CD1c-positive myeloid dendritic cell (primary cell): Measurements from ENCODE around the gene DOK7.

Source experiments
- DNase-seq: peaks from one replicate; pipeline ENCODE4 v3.0.0-alpha.2; 2016; ENCODE audit errors: extremely low spot score

DOK7 gene

GRCh38 chr4:3520796-3521600 lies 57.9 kb downstream of the DOK7 start:
- DNase-seq, result no peak

- DNase-seq, result no peak
Observed at GRCh38 chr4:3521621-3522325, 58.7 kb downstream of the DOK7 start.

- DNase-seq, result no peak
Observed at GRCh38 chr4:3522326-3522640, 59.2 kb downstream of the DOK7 start.

GRCh38 chr4:3522651-3523050 lies 59.5 kb downstream of the DOK7 start:
- DNase-seq, result no peak

GRCh38 chr4:3523146-3523627 lies 60.1 kb downstream of the DOK7 start:
- DNase-seq, result no peak

GRCh38 chr4:3523628-3524221 lies 60.6 kb downstream of the DOK7 start:
- DNase-seq, result no peak

- DNase-seq, result no peak
Observed at GRCh38 chr4:3524349-3524748, 61.2 kb downstream of the DOK7 start.

GRCh38 chr4:3524920-3525319 lies 61.8 kb downstream of the DOK7 start:
- no peak for DNase-seq

- DNase-seq, result no peak
Observed at GRCh38 chr4:3525532-3526430, 62.7 kb downstream of the DOK7 start.

- DNase-seq, result no peak
Observed at GRCh38 chr4:3526456-3526855, 63.4 kb downstream of the DOK7 start.

GRCh38 chr4:3527101-3527913 lies 64.2 kb downstream of the DOK7 start:
- no peak for DNase-seq

GRCh38 chr4:3527914-3528876 lies 65.1 kb downstream of the DOK7 start:
- DNase-seq, result no peak

GRCh38 chr4:3529363-3529762 lies 66.3 kb downstream of the DOK7 start:
- DNase-seq, result peak; percentile 87

- no peak for DNase-seq
Observed at GRCh38 chr4:3530051-3530450, 66.9 kb downstream of the DOK7 start.

- no peak for DNase-seq
Observed at GRCh38 chr4:3530663-3531254, 67.7 kb downstream of the DOK7 start.

- DNase-seq, result no peak
Observed at GRCh38 chr4:3531318-3531878, 68.3 kb downstream of the DOK7 start.

- DNase-seq, result peak; percentile 93
Observed at GRCh38 chr4:3531879-3532750, 69.0 kb downstream of the DOK7 start, which contains the start of gene LRPAP1. Gene LRPAP1, minus strand, starts transcription at chr4:3532422. Its CDS starts 10 bp downstream, at chr4:3532412.
